IPS-11a (cell line): ENCODE measurements around the gene FBXO41.

Source experiments
- H3K4me3 ChIP-seq: one replicate; pipeline ENCODE4 v1.5.1; 2013; ENCODE audit warnings: low read depth, low read length, control low read depth

FBXO41 gene

DNA sequence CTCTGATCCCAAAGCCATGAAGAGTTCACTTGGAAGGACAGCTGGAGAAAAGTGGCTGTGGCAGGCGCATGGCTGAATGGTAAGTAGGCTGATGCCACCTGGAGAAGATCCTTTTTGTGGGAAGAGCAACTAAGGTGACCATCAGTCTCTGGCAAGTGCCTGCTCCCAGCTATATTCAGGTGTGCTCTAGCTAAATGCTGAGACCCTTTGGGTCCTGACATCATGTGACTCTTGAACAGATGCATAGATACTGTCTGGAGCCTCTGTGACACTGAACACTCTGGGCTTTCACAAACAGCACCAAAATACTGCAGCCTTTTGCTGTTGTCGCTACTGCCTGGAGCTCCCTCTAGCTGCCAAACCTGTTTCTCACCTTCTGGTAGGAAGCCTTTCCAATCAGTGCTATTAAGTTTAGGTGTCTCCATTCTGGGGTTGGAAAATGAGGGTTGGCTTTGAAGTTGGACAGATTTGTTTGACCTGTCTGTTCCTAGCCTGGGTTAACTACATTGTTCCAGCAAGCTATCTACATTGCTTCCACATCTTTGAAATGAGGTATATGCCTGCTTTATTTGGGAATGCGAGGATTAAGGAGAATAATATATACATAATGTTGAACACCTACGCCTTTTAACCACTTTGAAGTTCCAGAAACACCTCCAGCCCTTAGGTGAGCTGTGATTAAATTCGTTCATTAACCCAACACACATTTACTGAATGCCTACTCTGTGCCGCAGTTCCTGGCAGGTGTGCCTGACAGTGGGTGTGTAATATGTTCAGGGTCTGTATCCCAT, 6.0 kb upstream of the FBXO41 start:
- H3K4me3 ChIP-seq, result no peak overlapping the region

DNA sequence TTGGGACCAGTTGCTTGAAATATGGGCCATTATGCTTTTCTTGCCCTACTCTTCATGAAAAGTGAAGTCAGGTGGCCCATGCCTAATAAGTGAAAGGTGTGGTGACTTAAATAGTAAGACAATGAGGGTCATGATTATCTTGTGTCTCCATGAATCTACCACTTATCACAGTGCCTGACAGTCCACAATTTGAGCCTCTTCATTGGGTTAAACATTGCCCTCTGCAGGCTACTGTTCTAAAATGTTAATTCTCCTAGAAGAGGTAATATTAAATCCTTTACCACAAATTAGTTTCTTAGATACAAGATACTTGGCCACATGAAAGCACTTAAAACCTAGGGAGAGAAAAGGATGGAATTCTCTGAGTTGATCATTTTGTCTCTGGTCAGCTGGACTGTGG, 5.0 kb upstream of the FBXO41 start:
- H3K4me3 ChIP-seq, result no peak overlapping the region

DNA sequence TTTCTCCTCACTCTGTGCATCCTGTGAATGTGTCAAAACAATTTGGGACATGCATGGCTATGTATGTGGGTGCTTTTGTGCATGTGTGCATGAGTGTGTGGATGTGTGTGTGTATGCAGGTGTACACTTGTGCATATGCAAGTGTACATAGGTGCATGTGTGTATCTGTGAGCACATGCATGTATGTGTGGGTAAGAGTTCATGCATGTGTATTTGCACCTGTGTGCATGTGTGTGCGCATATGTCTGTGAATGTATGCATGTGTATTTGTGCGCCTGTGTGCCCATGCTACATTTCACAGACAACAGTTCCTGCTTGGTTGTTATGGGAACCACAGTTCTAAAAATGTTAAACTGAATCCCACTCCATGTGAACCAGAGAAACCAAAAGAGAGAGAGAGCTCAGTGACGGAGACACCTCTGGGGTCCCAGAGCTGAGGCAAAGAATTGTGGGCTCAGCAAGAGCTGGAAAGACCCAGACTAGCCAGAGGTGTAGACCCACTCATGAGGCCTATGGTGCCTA, 1.9 kb upstream of the FBXO41 start:
- H3K4me3 ChIP-seq, result no peak overlapping the region

DNA sequence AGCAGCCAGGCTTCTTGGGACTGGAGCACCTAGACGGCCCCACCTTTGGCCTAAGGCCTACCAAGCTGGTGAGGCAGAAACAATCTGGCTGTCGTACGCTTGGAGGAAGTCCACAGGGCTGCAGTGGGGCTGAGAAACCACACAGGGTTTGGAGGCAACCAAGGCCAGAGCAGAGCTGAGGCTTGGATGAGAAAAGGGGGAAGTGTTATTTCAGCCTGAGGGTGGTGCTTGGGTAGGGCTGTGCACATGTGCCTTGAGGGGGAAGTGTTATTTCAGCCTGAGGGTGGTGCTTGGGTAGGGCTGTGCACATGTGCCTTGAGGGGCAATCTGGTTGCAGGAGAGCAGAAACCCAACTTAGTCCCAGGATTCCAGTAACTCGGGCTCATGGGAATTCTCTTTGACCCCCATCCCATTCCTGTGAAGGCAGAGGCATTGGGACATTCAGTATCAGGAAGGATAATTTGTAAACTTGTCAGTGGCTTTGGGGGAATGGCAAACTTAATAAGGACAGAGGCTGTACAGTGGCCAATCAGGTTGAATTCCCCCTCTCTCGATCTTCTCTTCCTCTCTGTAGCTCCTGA, 971 bp upstream of the FBXO41 start:
- peak overlapping the region; percentile 59 for H3K4me3 ChIP-seq

DNA sequence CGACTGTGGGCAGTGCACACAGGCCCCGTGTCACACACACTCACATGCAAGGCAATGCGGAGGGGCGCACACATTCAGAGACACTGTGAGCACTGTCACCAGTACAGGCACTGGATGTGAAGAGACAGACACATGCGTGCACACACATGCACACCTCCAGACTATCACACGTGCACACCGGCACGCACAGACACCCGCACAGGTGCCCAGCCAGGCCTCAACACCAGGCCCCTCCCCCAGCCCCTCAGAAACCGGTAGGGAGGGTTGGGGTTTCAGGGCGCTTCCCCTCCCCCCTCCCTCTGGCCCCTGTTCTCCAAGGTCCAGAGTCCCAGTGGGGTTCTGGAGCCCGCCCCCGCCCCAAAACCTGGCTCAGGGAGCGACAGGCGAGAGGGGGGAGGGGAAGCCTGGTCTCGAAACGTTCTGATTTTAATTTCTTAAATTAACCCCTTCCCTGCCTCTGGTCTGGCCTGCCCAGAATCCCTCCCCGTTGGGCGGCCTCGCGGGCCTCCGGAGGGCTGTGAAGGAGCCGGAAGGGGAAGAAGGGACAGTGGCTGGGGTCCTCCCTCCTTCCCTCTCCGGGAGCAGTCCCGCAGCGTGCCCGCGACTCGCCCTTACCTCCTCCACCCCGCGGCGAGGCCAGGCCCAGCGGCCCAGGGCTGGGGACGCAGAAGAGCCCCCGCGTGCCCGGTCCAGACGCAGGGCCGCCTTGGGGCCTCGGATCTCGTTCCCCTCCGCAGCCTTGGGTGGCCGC, 558 bp downstream of the FBXO41 start:
- H3K4me3 ChIP-seq, result peak overlapping the region; percentile 74

DNA sequence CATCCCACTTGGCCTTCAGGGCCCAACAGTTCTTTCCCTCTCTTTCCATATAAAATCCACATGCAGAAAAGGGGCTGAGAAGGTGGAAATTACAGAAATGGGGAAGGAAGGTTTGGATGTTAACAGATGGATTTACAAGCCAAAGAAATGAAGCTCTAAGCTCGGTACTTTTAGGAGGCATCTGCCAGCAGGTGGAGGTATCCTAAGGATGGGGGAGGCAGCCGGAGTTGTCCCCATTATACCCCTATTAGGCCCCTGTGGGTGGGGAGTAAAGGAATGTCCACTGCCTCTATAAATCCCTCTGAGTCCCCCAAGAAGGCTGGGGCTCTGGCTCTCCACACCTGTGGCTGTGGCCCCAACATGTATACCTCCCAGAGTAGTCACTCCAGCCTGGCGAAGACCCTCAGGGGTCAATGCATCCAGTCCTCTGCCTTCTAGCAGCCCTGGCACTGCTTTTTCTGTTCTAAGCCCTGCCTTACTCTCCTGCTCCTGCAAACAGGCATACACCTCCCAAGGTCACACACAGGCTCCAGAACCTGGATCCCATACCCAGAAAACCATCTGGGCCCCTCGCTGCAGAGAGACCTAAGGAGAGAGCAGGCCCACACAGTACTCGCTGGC, 1.2 kb downstream of the FBXO41 start:
- H3K4me3 ChIP-seq, result peak overlapping the region; percentile 74

DNA sequence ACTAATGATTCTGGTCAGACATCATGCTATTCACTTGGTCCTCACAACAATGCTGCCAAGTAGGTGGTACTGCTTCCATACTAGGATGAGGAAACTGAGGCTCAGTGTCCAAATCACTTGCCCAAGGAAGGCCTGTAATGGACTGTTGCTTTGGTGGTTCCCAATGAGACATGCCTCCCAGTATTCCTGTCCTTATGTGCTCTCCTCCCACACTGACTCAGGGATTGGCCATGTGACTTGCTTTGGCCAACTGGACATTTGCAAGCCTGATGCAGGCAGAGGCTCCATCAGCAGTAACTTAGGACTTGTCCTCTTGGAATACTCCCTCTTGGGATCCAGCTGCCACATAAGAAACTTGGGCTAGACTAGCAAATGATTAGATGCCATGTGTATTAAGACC, 3.0 kb downstream of the FBXO41 start:
- H3K4me3 ChIP-seq, result no peak overlapping the region

DNA sequence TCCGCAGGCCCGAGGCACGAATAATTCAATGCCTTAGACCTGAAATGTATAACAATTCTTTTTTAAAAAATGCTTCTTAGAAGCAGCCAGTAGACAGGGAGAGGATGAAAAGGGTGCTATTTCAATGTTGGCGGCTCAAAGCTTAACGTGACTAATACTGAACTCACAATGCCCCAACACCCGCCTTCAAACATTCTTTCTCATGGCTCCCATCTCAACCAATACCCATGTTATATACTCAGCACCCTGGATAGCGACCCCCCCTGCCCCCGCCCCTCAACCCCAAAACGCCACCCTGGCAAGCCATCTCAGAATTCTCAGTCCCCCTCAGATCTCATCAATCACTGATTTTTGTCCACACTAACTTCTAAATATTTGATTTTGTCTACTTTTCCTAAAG, 4.4 kb downstream of the FBXO41 start:
- no peak overlapping the region for H3K4me3 ChIP-seq

DNA sequence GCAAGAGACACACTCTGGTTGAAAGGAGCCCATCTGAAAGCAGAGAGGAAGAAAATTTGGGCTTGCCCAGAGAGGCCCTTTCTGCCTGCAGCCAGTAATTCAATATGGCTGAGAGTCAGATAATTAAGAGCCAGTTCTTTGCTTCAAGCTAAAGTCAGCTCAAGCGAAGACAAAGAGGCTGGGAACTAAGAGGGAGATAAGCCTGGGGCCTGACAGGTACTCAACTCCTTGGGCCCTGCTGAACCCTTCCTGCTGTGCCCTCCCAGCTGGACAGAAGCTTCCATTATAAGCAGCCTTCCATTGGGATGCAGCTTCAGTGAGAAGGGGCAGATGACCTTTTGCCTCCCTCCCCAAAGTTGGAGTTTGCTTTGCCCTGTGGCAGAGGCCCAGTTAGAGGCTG, 12.0 kb downstream of the FBXO41 start:
- no peak overlapping the region for H3K4me3 ChIP-seq

DNA sequence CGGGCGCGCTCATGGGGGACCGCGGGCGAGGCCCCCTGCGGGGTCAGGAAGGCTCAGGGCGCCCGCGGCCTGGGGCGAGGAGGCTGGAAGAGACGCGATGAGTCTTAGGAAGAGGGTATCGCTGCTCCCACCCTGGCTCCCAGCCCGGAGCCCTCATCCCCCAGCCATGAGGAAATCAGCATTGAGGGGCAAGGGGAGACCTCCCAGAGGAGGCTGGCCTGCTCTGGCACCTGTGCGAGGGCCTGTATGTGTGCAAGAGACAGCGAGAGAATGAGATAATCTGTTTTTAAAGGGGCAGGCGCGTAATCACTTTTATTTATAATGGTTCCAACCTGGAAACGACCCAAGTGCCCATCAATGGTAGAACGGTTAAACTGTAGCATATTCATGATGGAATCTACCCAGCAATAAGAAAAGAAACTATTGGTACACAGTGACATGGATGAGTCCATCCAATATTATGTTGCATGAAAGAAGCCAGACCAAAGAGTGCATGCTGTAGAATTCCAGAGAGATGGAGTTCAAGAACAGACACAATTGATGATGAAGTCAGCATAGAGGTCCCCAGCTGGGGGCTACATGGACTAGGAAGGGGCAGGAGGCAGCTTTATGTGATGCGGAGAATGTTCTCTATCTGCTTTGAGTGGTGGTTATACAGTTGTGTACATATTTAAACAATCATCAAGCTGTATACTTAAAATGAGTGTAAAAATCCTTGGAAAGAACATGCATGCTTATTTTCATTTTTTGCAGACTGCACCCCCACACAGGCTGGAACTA, 14.4 kb downstream of the FBXO41 start:
- peak overlapping the region; percentile 27 for H3K4me3 ChIP-seq

DNA sequence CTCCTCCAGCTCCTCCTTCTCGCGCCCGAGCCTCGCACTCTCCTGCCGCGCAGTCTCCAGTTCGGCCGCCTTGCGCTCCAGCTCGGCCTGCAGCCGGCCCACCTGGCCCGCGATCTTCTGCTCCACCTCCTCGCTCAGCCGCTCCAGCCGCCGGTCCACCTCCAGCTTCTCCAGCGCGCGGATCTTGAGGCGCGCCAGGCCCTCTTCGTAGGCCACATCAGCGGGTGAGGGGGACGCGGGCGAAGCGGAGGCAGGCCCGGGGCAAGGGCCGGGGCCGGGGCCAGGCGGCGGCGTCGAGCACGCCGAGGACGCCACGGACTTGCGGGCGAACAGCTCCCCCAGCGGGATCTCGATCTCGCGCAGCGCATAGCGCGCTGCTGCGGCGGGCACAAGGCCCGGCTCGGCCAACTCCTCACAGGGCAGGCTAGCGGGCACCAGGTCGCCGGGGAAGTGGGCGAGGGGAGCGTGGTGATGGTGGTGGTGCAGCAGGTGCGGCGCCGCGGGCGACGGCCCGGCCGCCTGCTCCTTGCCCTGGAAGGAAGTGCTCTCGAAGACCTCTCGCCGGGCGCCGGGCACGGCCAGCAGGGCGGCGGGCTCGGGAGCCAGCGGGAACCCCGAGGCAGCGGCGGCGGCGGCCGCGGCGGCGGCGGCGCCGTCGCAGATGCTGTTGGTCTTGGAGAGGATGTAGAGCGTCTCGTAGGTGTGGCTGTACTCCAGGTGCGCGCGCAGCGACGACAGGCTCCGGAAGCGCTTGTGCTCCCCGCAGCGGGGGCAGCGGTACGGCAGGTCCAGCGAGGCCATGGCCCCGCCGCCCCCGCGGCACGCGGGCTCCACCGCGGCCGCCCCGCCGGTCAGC, 15.2 kb downstream of the FBXO41 start:
- peak overlapping the region; percentile 27 for H3K4me3 ChIP-seq

DNA sequence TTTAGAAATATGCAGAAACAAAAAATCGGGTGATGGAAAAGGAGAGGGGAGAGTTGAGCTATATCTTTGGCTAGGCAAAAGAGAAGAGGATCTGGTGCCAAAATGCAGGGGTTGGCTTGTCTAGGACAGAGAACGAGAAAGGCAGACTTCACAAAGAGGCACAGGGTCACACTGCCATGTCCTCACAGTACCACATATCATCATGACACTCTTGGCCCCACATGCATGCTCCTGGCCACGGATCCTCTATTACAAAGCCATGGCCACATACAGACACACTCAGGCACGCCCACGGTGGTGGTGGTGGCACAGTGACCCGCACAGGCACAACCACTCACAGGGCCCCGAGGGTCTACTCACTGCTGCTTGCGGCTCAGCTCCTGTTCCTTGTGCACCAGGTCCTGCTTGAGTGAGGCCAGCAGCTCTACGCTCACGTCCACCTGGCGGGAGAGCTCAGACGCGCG, 15.9 kb downstream of the FBXO41 start:
- H3K4me3 ChIP-seq, result peak overlapping the region; percentile 9

DNA sequence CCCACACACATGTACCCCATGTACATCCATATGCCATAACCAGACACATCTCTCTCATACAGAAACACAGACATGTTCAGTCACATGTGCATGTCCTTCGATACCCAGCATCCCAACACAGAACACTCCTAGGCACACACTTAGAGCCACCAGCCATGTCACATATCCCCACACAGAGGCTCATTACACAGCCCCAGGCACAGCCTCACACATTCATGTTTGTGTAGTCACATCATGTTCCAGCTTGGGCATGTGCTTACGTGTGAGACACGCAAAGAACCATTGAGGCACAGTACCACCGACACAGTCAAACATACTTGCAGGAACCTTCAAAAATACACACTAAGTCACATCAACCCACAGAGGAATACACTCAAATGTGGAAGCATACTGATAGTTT, 17.3 kb downstream of the FBXO41 start:
- no peak overlapping the region for H3K4me3 ChIP-seq

DNA sequence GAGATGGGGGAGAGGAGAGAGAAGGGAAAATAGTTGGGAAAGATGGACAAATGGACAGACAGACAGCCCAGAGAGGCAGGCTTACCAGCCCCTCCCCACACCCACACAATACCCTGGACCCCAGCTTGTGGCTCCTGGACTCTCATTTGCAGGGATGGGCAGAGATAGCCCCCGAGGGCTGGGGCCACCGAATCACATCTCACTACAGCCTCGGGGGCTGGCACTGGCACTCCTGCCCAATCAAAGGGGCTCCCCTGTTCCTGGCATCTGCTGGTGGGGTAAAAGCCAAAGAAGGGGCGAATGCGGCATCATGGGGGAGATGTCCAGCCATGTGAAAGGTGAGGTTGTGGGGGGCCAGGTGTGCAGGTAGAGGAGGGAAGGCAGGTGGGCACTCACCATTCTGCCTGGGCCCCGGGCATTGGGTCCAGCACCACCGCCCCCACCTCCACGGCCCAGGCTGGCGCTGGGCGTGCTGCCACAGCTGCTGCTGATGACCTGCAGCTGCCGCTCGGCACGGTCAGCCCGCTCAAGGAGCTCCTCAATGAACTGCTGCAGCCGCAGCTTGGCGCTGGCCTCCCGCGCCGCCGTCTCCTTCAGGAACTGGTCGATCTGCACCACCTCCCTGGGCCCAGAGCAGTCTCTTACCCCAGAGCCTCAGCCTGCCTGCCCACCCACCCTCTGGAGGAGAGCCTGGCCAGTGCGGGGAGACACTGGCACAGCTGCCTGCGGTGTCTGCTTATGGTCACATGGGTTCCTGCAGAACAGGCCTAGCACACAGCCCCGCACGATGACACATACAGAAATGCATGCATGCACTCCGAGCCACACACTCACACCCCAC, 18.0 kb downstream of the FBXO41 start:
- no peak overlapping the region for H3K4me3 ChIP-seq

DNA sequence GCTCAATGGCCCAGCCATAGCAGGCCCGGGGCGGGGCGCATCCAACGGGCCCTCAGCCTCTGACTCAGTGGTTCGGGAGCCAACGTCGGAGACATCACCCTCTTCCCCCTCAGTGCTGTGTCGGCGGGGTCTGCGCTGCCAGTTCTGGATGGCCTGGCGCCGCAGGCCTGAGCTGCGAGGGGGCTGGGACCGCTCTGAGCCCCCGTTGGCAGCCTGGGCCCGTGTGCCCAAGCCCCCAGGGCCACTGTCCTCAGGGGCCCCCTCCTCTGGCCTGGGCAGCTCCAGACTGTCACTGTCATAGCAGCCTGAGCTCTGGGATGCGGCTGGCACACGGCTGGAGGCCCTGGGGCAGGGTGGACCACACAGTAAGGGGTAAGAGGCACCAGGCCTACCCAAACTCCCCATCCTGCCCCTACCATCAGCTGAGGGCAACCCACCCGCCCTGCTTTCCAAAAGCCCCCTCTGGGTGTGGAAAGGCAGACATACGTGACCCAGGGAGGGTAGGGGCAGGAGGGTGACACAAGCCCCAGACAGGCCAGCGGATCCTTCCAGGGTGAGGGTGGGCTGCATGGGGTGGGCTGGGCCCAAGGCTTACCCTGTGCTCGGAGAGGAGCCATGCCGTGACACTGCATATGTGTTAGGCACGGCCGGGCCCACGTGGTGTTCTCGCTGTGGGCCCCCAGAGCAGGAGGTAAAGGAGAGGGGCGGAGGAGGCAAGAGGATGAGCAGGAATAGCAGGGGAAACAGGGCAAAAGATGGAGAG, 18.8 kb downstream of the FBXO41 start:
- no peak overlapping the region for H3K4me3 ChIP-seq

DNA sequence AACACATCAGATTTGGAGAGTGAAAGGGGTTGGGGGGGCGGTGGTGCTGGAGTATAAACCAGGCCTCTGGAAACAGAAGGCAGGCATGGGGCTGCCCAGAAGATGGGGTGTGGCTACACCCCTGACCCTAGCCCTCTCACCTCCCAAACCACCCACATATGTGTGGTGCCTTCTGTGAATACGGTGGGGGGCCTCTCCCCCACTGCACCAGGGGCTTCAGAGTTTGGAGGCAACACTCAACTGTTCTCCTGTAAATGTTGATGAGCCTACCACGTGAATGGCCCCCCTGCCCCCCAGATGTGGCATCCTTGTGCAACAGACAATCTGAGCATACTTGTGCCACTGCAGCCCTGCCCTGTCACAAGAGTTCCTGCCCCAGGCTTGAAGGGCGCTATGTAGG, 19.5 kb downstream of the FBXO41 start:
- H3K4me3 ChIP-seq, result no peak overlapping the region

DNA sequence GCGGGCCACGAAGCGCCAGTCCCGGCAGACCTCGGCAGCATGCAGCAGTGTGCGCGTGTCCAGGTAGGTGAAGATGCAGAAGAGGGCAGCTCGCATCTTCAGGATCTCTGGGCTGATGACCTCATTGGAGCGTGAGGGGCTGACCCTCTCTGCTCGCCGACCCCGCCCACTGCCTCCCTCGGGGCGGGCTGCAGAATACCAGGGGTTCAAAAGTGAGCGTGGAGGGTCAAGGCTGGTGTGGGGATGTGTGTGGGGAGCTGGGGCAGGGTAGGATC, 20.0 kb downstream of the FBXO41 start:
- H3K4me3 ChIP-seq, result no peak overlapping the region
